Esophagus squamous epithelium (tissue), 5 donors: ENCODE data around the gene GINS1. TPM values are rescaled to one million over a fixed set of nuclear protein-coding genes. Genes with fewer than 3 reads are reported as not detected.

ENCODE experiments used
- DNase-seq: peaks from one replicate; lab custom pipeline; 2025; lab: John Stamatoyannopoulos, UW
- H3K27ac ChIP-seq, 4 donors: fragments of 200-600 bp; sonication (generic); one replicate each; pipeline ENCODE4 v1.5.1; 2016 to 2019; ENCODE audit warnings: mild to moderate bottlenecking in 1 of 4
- H3K27me3 ChIP-seq, 4 donors: fragments of 200-600 bp; sonication (generic); 1 replicate in 3 of 4; 2 replicates in 1 of 4; pipeline versions ENCODE4 v1.5.1 to v1.6.0; 2017 to 2021; ENCODE audit warnings: antibody characterized with exemption in 1 of 4
- H3K36me3 ChIP-seq, 3 donors: fragments of 200-600 bp; sonication (generic); one replicate each; pipeline ENCODE4 v1.5.1; 2016 to 2019
- H3K4me1 ChIP-seq, 3 donors: fragments of 200-600 bp; sonication (generic); one replicate each; pipeline ENCODE4 v1.5.1; 2017 to 2019
- H3K4me3 ChIP-seq, 4 donors: fragments of 200-600 bp; sonication (generic); 1 replicate in 3 of 4; 2 replicates in 1 of 4; pipeline ENCODE4 v1.5.1; 2016 to 2019; ENCODE audit warnings: mild to moderate bottlenecking in 2 of 4, moderate library complexity in 1 of 4
- H3K9me3 ChIP-seq, 3 donors: fragments of 200-600 bp; sonication (generic); one replicate each; pipeline ENCODE4 v1.5.1; 2016 to 2019
- CTCF ChIP-seq, 6 experiments: fragments of 450-650 bp in 4 of 6; fragments of 200-600 bp in 2 of 6; sonication (generic) in 2 of 6; IDR thresholded peaks; one replicate each; pipeline ENCODE4 v1.5.1; 2016 to 2019; ENCODE audit warnings: antibody characterized with exemption in 6 of 6, mild to moderate bottlenecking in 4 of 6, moderate library complexity in 4 of 6
- POLR2A ChIP-seq, 4 donors: fragments of 450-650 bp; IDR thresholded peaks; one replicate each; pipeline ENCODE4 v1.6.1; 2017; ENCODE audit warnings: antibody characterized with exemption in 4 of 4, mild to moderate bottlenecking in 4 of 4, moderate library complexity in 3 of 4
- WGBS, 2 donors: methylation state at CpG; one replicate each; pipeline ENCODE4 v1.1.5; 2018; 5-methylcytosine and 5-hydroxymethylcytosine counted together
- intact Hi-C: fragments of 100-400 bp; cut with DNase I; formaldehyde crosslinking; loops from one replicate; pipeline ENCODE4 v1.15.0; 2022
- total RNA-seq, 4 donors: library from RNA; depleted of rRNA; stranded (reverse); fragments of >200 nt; gene quantifications; one replicate each; pipeline ENCODE4 v1.1.0, GENCODE V29; 2016
- donor health status: DM: yes; HTN: yes; CAD: no.

Gene GINS1
- total RNA-seq, 4 donors from 2014 or later = 3.4 to 12.9 (median 6.4) TPM

DNA sequence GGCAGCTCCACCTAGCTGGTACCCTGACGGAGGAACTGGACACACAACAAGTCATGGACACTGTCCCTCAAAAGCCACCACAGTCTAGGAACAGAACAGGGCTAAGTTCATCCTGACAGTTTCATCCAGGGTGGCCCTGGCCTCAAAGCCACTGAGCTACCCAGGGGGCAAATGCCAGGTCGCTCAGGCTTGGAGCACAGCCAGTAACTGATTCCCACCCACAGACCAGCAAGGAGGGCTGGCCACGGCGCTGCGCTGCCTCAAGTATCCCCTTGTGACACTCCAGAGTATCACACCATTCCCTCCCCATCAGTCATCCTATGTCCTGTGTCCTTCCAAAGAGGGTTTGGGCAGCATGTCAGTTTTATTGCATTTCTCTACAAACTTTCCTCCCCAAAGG, 72.2 kb downstream of the GINS1 start:
- intact Hi-C loops = no loop called here
- 68 to 84% methylated on average over 3 to 5 of the region's 5 CpGs for WGBS, 2 donors
- no peak for DNase-seq

DNA sequence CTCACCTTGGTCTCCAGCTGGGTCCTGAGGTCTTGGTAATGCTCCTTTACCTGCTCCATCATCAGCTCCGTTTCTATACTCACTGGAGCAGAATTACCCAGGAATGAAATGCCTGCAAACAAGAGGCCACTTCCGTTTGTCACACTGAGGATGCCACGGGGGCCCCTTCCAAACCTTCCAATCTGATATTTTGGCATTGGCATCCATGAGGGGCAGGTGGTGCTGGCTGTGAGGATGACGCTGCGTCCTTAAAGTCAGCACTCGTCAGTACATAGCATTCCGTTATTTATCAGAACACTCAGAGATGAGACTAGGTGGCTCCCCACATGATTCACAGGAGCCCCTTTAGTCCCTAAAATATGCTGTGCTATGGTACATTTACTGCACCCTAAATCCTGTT, 72.7 kb downstream of the GINS1 start:
- H3K9me3 ChIP-seq = no peaks in the 10 kb centered on the region
- H3K4me1 ChIP-seq = peaks cover 21 to 70% (median 40%) of the 10 kb centered on the region in 3 donors
- 84 to 90% methylated on average over 4 to 6 of the region's 7 CpGs for WGBS, 2 donors
- no peak overlapping the region for H3K4me3 ChIP-seq
- peaks cover 0 to 58% (median 0%) of the 10 kb centered on the region in 3 donors for H3K36me3 ChIP-seq
- no peak overlapping the region for H3K27ac ChIP-seq
- H3K27me3 ChIP-seq = no peaks in the 10 kb centered on the region
- intact Hi-C loops = no loop called here
- no peak for TF ChIP-seq POLR2A (IDR thresholded peaks at IDR 0.05)
- no peak for TF ChIP-seq CTCF (IDR thresholded peaks at IDR 0.05)
- DNase-seq = no peak

More for the DNA sequence above, 72.2 kb downstream of the GINS1 start:
- H3K4me1 ChIP-seq = peaks cover 16 to 65% (median 35%) of the 10 kb centered on the region in 3 donors
- TF ChIP-seq CTCF (IDR thresholded peaks at IDR 0.05) (no peak), POLR2A (IDR thresholded peaks at IDR 0.05) (no peak)
- peaks cover 0 to 58% (median 0%) of the 10 kb centered on the region in 3 donors for H3K36me3 ChIP-seq
- no peaks in the 10 kb centered on the region for H3K9me3 ChIP-seq
- no peak overlapping the region for H3K4me3 ChIP-seq
- no peaks in the 10 kb centered on the region for H3K27me3 ChIP-seq
- H3K27ac ChIP-seq = peak overlapping the region in 1 of 4 donors; percentile 39

GRCh38 chr20:25480797-25481196, 73.3 kb downstream of the GINS1 start:
- no peak overlapping the region for H3K4me3 ChIP-seq
- peaks cover 0 to 55% (median 0%) of the 10 kb centered on the region in 3 donors for H3K36me3 ChIP-seq
- no peak overlapping the region for H3K27ac ChIP-seq
- WGBS, 2 donors = 50 to 81% methylated on average over 1 to 7 of the region's 9 CpGs
- H3K9me3 ChIP-seq = no peaks in the 10 kb centered on the region
- H3K27me3 ChIP-seq = no peaks in the 10 kb centered on the region
- DNase-seq = no peak
- TF ChIP-seq CTCF (IDR thresholded peaks at IDR 0.05) (no peak), POLR2A (IDR thresholded peaks at IDR 0.05) (no peak)
- H3K4me1 ChIP-seq = peaks cover 24 to 77% (median 47%) of the 10 kb centered on the region in 3 donors
- intact Hi-C loops = no loop called here

- no peak overlapping the region for H3K4me3 ChIP-seq
- no peak for DNase-seq
- H3K36me3 ChIP-seq = peaks cover 0 to 50% (median 0%) of the 10 kb centered on the region in 3 donors
- WGBS, 2 donors = 60 to 62% methylated on average over 1 to 8 of the region's 11 CpGs
- peaks cover 24 to 83% (median 48%) of the 10 kb centered on the region in 3 donors for H3K4me1 ChIP-seq
- TF ChIP-seq POLR2A (IDR thresholded peaks at IDR 0.05) = no peak
- no peak for TF ChIP-seq CTCF (IDR thresholded peaks at IDR 0.05)
- no peaks in the 10 kb centered on the region for H3K9me3 ChIP-seq
- H3K27ac ChIP-seq = peak overlapping the region in 2 of 4 donors; percentile 5 to 48
- no peaks in the 10 kb centered on the region for H3K27me3 ChIP-seq
- intact Hi-C loops = no loop called here
Observed at GRCh38 chr20:25481235-25481917, 73.9 kb downstream of the GINS1 start.

GRCh38 chr20:25481918-25482253, 74.4 kb downstream of the GINS1 start:
- Histone ChIP-seq H3K36me3 (peaks cover 0 to 45% (median 0%) of the 10 kb centered on the region in 3 donors), H3K27ac (peak overlapping the region in 2 of 4 donors; percentile 5 to 48), H3K27me3 (no peaks in the 10 kb centered on the region), H3K4me1 (peaks cover 24 to 88% (median 53%) of the 10 kb centered on the region in 3 donors), H3K4me3 (no peak overlapping the region), H3K9me3 (no peaks in the 10 kb centered on the region)
- intact Hi-C loops = no loop called here
- TF ChIP-seq POLR2A (IDR thresholded peaks at IDR 0.05) (no peak), CTCF (IDR thresholded peaks at IDR 0.05) (no peak)
- no CpG with 5 or more reads among the region's 12 CpGs for WGBS, 2 donors
- no peak for DNase-seq
